ENCODE data around the gene IL33.

The IL33 gene

GRCh38 chr9:6197330-6197729, 18.3 kb upstream of the IL33 start:
- TF ChIP-seq, protein P1, sequence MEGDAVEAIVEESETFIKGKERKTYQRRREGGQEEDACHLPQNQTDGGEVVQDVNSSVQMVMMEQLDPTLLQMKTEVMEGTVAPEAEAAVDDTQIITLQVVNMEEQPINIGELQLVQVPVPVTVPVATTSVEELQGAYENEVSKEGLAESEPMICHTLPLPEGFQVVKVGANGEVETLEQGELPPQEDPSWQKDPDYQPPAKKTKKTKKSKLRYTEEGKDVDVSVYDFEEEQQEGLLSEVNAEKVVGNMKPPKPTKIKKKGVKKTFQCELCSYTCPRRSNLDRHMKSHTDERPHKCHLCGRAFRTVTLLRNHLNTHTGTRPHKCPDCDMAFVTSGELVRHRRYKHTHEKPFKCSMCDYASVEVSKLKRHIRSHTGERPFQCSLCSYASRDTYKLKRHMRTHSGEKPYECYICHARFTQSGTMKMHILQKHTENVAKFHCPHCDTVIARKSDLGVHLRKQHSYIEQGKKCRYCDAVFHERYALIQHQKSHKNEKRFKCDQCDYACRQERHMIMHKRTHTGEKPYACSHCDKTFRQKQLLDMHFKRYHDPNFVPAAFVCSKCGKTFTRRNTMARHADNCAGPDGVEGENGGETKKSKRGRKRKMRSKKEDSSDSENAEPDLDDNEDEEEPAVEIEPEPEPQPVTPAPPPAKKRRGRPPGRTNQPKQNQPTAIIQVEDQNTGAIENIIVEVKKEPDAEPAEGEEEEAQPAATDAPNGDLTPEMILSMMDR (IDR thresholded peaks at IDR 0.05; ENCODE audit: extremely low read depth, insufficient read depth, missing control alignments) = peak; percentile 30
- peak; percentile 13 for DNase-seq (ENCODE audit: low spot score)
- in situ Hi-C loops (cut with MboI; ENCODE audit: low pct_unique_long_range_greater_than_20kb, low sequenced_read_pairs, unreplicated experiment) = no loop called here

GRCh38 chr9:6198251-6198650, 17.4 kb upstream of the IL33 start:
- TF ChIP-seq, protein P1 (IDR thresholded peaks at IDR 0.05; ENCODE audit: extremely low read depth, insufficient read depth, missing control alignments) = no peak
- no peak for DNase-seq (ENCODE audit: low spot score)
- in situ Hi-C loops (cut with MboI; ENCODE audit: low pct_unique_long_range_greater_than_20kb, low sequenced_read_pairs, unreplicated experiment) = no loop called here

DNA sequence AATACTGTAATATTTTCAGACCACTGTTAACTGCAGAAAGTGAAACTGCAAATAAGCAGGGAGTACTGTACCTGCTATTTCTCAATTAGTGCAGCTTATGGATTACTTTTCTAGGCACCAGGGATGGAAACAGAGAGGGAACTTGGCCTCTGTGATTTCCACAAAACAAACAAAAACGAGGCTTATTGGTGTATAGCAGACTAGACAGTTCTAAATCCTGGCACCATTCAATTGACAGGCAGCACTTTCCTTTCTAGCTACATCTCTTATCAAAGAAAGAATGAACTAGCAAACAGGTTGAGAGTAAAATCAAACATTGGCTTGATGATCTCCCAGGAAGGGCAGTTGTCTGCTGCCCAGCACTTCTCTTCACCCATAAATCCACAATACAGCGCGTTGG, 16.0 kb upstream of the IL33 start:
- TF ChIP-seq, protein P1 (IDR thresholded peaks at IDR 0.05; ENCODE audit: extremely low read depth, insufficient read depth, missing control alignments) = no peak
- in situ Hi-C loops (cut with MboI; ENCODE audit: low pct_unique_long_range_greater_than_20kb, low sequenced_read_pairs, unreplicated experiment) = no loop called here
- DNase-seq (ENCODE audit: low spot score) = no peak

- DNase-seq (ENCODE audit: low spot score) = no peak
- TF ChIP-seq, protein P1 (IDR thresholded peaks at IDR 0.05; ENCODE audit: extremely low read depth, insufficient read depth, missing control alignments) = no peak
- in situ Hi-C loops (cut with MboI; ENCODE audit: low pct_unique_long_range_greater_than_20kb, low sequenced_read_pairs, unreplicated experiment) = no loop called here
These were observed 14.8 kb upstream of the IL33 start for GRCh38 chr9:6200761-6201160.

DNA sequence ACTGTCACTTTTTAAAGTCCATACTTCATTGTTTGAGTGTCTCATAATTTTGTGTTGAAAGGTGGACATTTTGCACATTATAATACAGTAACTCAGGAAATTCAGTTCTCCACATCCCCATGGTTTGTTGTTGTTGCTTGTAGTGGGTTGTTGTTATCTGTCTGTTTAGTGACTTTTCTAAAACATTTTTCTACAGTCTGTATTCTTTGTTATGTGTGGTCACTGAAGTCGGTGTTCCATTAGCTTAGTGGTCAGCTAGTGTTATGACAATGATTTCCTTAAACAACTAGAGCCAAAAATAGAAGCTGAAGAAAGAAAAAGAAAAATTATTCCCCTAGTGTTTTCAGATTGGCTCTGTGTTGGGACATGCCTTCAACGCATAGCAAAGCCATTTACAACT, 5.6 kb upstream of the IL33 start:
- TF ChIP-seq, protein P1 (IDR thresholded peaks at IDR 0.05; ENCODE audit: extremely low read depth, insufficient read depth, missing control alignments) = no peak
- no peak for DNase-seq (ENCODE audit: low spot score)
- in situ Hi-C loops (cut with MboI; ENCODE audit: low pct_unique_long_range_greater_than_20kb, low sequenced_read_pairs, unreplicated experiment) = no loop called here

DNA sequence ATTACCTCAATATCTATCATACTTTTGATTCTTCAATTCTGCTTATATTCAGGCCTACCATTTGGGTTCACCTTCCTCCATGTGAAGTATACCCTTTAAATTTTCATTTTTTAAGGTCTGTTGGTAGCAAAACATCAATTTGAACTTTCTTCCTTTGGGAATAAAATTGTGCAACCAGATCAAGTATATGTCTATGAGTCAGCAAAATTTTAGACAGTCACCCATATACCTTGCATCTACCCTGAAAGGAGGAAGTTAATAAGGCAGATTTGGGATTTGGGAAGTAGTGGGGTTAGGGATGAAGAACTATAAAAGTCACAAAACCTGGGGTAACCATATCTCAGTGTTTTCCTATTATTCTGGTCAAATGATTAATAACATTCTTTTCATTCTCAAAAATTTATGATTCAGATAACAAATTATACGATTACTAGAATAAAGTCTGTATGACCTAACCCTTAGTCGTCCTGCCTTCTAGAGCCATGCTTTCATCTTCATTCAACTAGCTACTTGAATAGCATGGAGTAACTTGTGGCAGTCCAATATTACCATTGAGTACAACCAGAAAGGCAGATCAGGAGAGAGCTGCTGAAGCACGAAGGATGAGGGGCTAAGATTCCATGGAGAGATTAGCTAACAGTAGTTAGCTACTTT, 2.8 kb upstream of the IL33 start:
- TF ChIP-seq, protein P1 (IDR thresholded peaks at IDR 0.05; ENCODE audit: extremely low read depth, insufficient read depth, missing control alignments) = no peak
- DNase-seq (ENCODE audit: low spot score) = no peak
- in situ Hi-C loops (cut with MboI; ENCODE audit: low pct_unique_long_range_greater_than_20kb, low sequenced_read_pairs, unreplicated experiment) = no loop called here
